ENCODE data around the gene PCDHGA11.
A peak's percentile ranks its signal among the peaks of the same experiment; 100 is the strongest.
"Not testable (repeated sequence)": the region's sequence is repeated elsewhere in the genome, so short reads cannot be mapped to it uniquely, and the experiment has no call there.

PCDHGA11 gene

GRCh38 chr5:141420855-141421488, at the start of gene PCDHGA11:
TSS of gene PCDHGA11 (plus strand) at chr5:141421051. CDS start at chr5:141421228, 177 bp downstream.
- DNase-seq (ENCODE audit: low spot score): peak; percentile 81

- no peak for DNase-seq (ENCODE audit: low spot score)
Measured at GRCh38 chr5:141371572-141372475, 49.0 kb upstream of the PCDHGA11 start.

GRCh38 chr5:141373673-141374317, 47.1 kb upstream of the PCDHGA11 start, which contains the start of gene PCDHGA6:
TSS of gene PCDHGA6 (plus strand) at chr5:141373891. CDS start at chr5:141374084, 193 bp downstream.
- DNase-seq (ENCODE audit: low spot score): peak; percentile 48

- DNase-seq (ENCODE audit: low spot score): no peak
Measured at GRCh38 chr5:141374627-141375026, 46.2 kb upstream of the PCDHGA11 start.

GRCh38 chr5:141375444-141376155, 45.3 kb upstream of the PCDHGA11 start:
- DNase-seq (ENCODE audit: low spot score): not testable (repeated sequence)

- DNase-seq (ENCODE audit: low spot score): peak; percentile 53
Measured at GRCh38 chr5:141382469-141383294, 38.2 kb upstream of the PCDHGA11 start, which contains the start of gene PCDHGA7. TSS of gene PCDHGA7 (plus strand) at chr5:141382742. CDS start at chr5:141382900, 158 bp downstream.

GRCh38 chr5:141383345-141383744, 37.5 kb upstream of the PCDHGA11 start:
- DNase-seq (ENCODE audit: low spot score): no peak

- no peak for DNase-seq (ENCODE audit: low spot score)
Measured at GRCh38 chr5:141384471-141385267, 36.2 kb upstream of the PCDHGA11 start.

- peak; percentile 57 for DNase-seq (ENCODE audit: low spot score)
Measured at GRCh38 chr5:141387557-141388311, 33.1 kb upstream of the PCDHGA11 start, which contains the start of gene PCDHGB4. TSS of gene PCDHGB4 (plus strand) at chr5:141387698. CDS start at chr5:141387885, 187 bp downstream.

- DNase-seq (ENCODE audit: low spot score): no peak
Measured at GRCh38 chr5:141388661-141389060, 32.2 kb upstream of the PCDHGA11 start.

- no peak for DNase-seq (ENCODE audit: low spot score)
Measured at GRCh38 chr5:141389153-141390042, 31.5 kb upstream of the PCDHGA11 start.

- peak; percentile 15 for DNase-seq (ENCODE audit: low spot score)
Measured at GRCh38 chr5:141392429-141393198, 28.2 kb upstream of the PCDHGA11 start, which contains the start of gene PCDHGA8. TSS of gene PCDHGA8 (plus strand) at chr5:141392633. CDS start at chr5:141392814, 181 bp downstream.

- DNase-seq (ENCODE audit: low spot score): no peak
Measured at GRCh38 chr5:141393267-141393666, 27.6 kb upstream of the PCDHGA11 start.

GRCh38 chr5:141394401-141395187, 26.3 kb upstream of the PCDHGA11 start:
- DNase-seq (ENCODE audit: low spot score): not testable (repeated sequence)

GRCh38 chr5:141397756-141398551, 22.9 kb upstream of the PCDHGA11 start, which contains the start of gene PCDHGB5:
TSS of gene PCDHGB5 (plus strand) at chr5:141397947. CDS start at chr5:141398128, 181 bp downstream.
- DNase-seq (ENCODE audit: low spot score): peak; percentile 39
